RPMI7951 (cell line): Measurements from ENCODE around the gene AKR1C3. TPM values are rescaled to one million over a fixed set of nuclear protein-coding genes. Genes with fewer than 3 reads are reported as not detected.
"Not testable (repeated sequence)": the region's sequence is repeated elsewhere in the genome, so short reads cannot be mapped to it uniquely, and the experiment has no call there.

Source experiments
- DNase-seq: peaks from one replicate; pipeline ENCODE4 v3.0.0-alpha.2; 2012; ENCODE audit warnings: low read depth
- total RNA-seq: library from RNA; depleted of rRNA; stranded (reverse); fragments of >200 nt; shearing (Covaris generic); gene quantifications from 2 replicates; pipeline ENCODE4 v1.2.3, GENCODE V29; 2014

AKR1C3 gene
- total RNA-seq, 1 experiment from 2014 or later = 88.1 TPM

GRCh38 chr10:5088703-5089261, 5.4 kb upstream of the AKR1C3 start:
- no peak for DNase-seq

- peak; percentile 79 for DNase-seq
Observed at GRCh38 chr10:5089865-5090264, 4.3 kb upstream of the AKR1C3 start.

- no peak for DNase-seq
Observed at GRCh38 chr10:5090551-5090950, 3.7 kb upstream of the AKR1C3 start.

- no peak for DNase-seq
Observed at GRCh38 chr10:5091196-5091595, 3.0 kb upstream of the AKR1C3 start.

- DNase-seq = no peak
Observed at GRCh38 chr10:5092375-5092774, 1.8 kb upstream of the AKR1C3 start.

GRCh38 chr10:5092848-5093790, 1.1 kb upstream of the AKR1C3 start:
- DNase-seq = no peak

- peak; percentile 23 for DNase-seq
Observed at GRCh38 chr10:5095687-5096086, 1.5 kb downstream of the AKR1C3 start.

GRCh38 chr10:5096108-5096507, 1.9 kb downstream of the AKR1C3 start:
- DNase-seq = no peak

- DNase-seq = not testable (repeated sequence)
Observed at GRCh38 chr10:5102479-5102878, 8.3 kb downstream of the AKR1C3 start.

GRCh38 chr10:5103481-5103880, 9.3 kb downstream of the AKR1C3 start:
- no peak for DNase-seq

- DNase-seq = peak; percentile 37
Observed at GRCh38 chr10:5105626-5106025, 11.4 kb downstream of the AKR1C3 start.

GRCh38 chr10:5106553-5106952, 12.3 kb downstream of the AKR1C3 start:
- no peak for DNase-seq

GRCh38 chr10:5107860-5108526, 13.8 kb downstream of the AKR1C3 start:
- DNase-seq = no peak

GRCh38 chr10:5108658-5109416, 14.6 kb downstream of the AKR1C3 start:
- no peak for DNase-seq

- DNase-seq = not testable (repeated sequence)
Observed at GRCh38 chr10:5109861-5110260, 15.6 kb downstream of the AKR1C3 start.

- DNase-seq = no peak
Observed at GRCh38 chr10:5116621-5117020, 22.4 kb downstream of the AKR1C3 start.

- no peak for DNase-seq
Observed at GRCh38 chr10:5117026-5117425, 22.8 kb downstream of the AKR1C3 start.

- DNase-seq = not testable (repeated sequence)
Observed at GRCh38 chr10:5119997-5120396, 25.8 kb downstream of the AKR1C3 start.

GRCh38 chr10:5123886-5124285, 29.7 kb downstream of the AKR1C3 start:
- DNase-seq = no peak

GRCh38 chr10:5125315-5126044, 31.3 kb downstream of the AKR1C3 start:
- DNase-seq = no peak

- no peak for DNase-seq
Observed at GRCh38 chr10:5135581-5135980, 41.4 kb downstream of the AKR1C3 start.
